RWPE2 (cell line): ENCODE results near the gene RHOJ.

ENCODE experiments used
- ATAC-seq: fragments of 200-7000 bp; cut with Tn5 transposase; 3 replicates; pipeline ENCODE4 v1.9.1; 2021; ENCODE audit warnings: low read depth
- DNase-seq: peaks from one replicate; pipeline ENCODE4 v3.0.0-alpha.2; 2020; ENCODE audit warnings: low spot score
- H3K27ac ChIP-seq: fragments of 450-650 bp; 2 replicates; pipeline ENCODE4 v1.5.1; 2017; ENCODE audit warnings: mild to moderate bottlenecking; ENCODE audit not compliant: poor library complexity, severe bottlenecking
- H3K27me3 ChIP-seq: fragments of 250-450 bp; sonication (Bioruptor Pico); 2 replicates; pipeline ENCODE4 v1.5.1; 2021; ENCODE audit warnings: mild to moderate bottlenecking, moderate library complexity; ENCODE audit not compliant: insufficient read depth, poor library complexity, severe bottlenecking
- H3K36me3 ChIP-seq: fragments of 250-450 bp; sonication (Bioruptor Pico); 2 replicates; pipeline ENCODE4 v1.5.1; 2020; ENCODE audit warnings: low read depth, mild to moderate bottlenecking, moderate library complexity
- H3K4me1 ChIP-seq: fragments of 250-450 bp; sonication (Bioruptor Pico); 2 replicates; pipeline ENCODE4 v1.5.1; 2021; ENCODE audit warnings: mild to moderate bottlenecking, moderate library complexity; ENCODE audit not compliant: insufficient read depth, poor library complexity, severe bottlenecking
- H3K4me3 ChIP-seq: fragments of 250-450 bp; sonication (Bioruptor Pico); 2 replicates; pipeline ENCODE4 v1.5.1; 2021; ENCODE audit warnings: mild to moderate bottlenecking, moderate library complexity; ENCODE audit not compliant: severe bottlenecking
- H3K9me3 ChIP-seq: fragments of 250-450 bp; sonication (Bioruptor Pico); 2 replicates; pipeline ENCODE4 v1.5.1; 2021; ENCODE audit warnings: mild to moderate bottlenecking, moderate library complexity; ENCODE audit not compliant: severe bottlenecking
- CTCF ChIP-seq: fragments of 450-650 bp; IDR thresholded peaks from one replicate; pipeline ENCODE4 v1.5.1; 2017; ENCODE audit warnings: mild to moderate bottlenecking, moderate library complexity; ENCODE audit not compliant: poor library complexity, severe bottlenecking

Gene RHOJ

GRCh38 chr14:63193236-63193635, 11.0 kb upstream of the RHOJ start:
- no peak for TF ChIP-seq CTCF
- no peak for ATAC-seq
- no peaks in the 10 kb centered on the region for H3K9me3 ChIP-seq
- H3K27ac ChIP-seq = no peak overlapping the region
- H3K36me3 ChIP-seq = no peaks in the 10 kb centered on the region
- no peaks in the 10 kb centered on the region for H3K4me1 ChIP-seq
- H3K27me3 ChIP-seq = no peaks in the 10 kb centered on the region
- no peak overlapping the region for H3K4me3 ChIP-seq
- DNase-seq = no peak

- Histone ChIP-seq H3K4me3 (no peak overlapping the region), H3K27me3 (no peaks in the 10 kb centered on the region), H3K9me3 (no peaks in the 10 kb centered on the region), H3K36me3 (no peaks in the 10 kb centered on the region), H3K4me1 (peaks cover 21% of the 10 kb centered on the region), H3K27ac (no peak overlapping the region)
- no peak for ATAC-seq
- no peak for DNase-seq
- TF ChIP-seq CTCF = no peak
Measured at GRCh38 chr14:63200035-63200740, 4.1 kb upstream of the RHOJ start.

- Histone ChIP-seq H3K4me3 (no peak overlapping the region), H3K9me3 (no peaks in the 10 kb centered on the region), H3K4me1 (peaks cover 21% of the 10 kb centered on the region), H3K27ac (no peak overlapping the region), H3K36me3 (no peaks in the 10 kb centered on the region), H3K27me3 (no peaks in the 10 kb centered on the region)
- DNase-seq (no peak), ATAC-seq (peak; percentile 68)
- TF ChIP-seq CTCF = no peak
Measured at GRCh38 chr14:63200767-63201166, 3.5 kb upstream of the RHOJ start.

- Histone ChIP-seq H3K27ac (no peak overlapping the region), H3K4me3 (no peak overlapping the region), H3K36me3 (no peaks in the 10 kb centered on the region), H3K4me1 (peaks cover 21% of the 10 kb centered on the region), H3K9me3 (no peaks in the 10 kb centered on the region), H3K27me3 (no peaks in the 10 kb centered on the region)
- no peak for TF ChIP-seq CTCF
- ATAC-seq = no peak
- DNase-seq = no peak
Measured at GRCh38 chr14:63203015-63203414, 1.2 kb upstream of the RHOJ start.

GRCh38 chr14:63203618-63204406, 431 bp upstream of the RHOJ start:
- no peak overlapping the region for H3K4me3 ChIP-seq
- H3K36me3 ChIP-seq = no peaks in the 10 kb centered on the region
- no peaks in the 10 kb centered on the region for H3K27me3 ChIP-seq
- H3K27ac ChIP-seq = peak overlapping the region; percentile 51
- H3K9me3 ChIP-seq = no peaks in the 10 kb centered on the region
- TF ChIP-seq CTCF = no peak
- peak; percentile 94 for ATAC-seq
- DNase-seq = no peak
- peaks cover 21% of the 10 kb centered on the region for H3K4me1 ChIP-seq
